NCI-H748 treated with DMSO at 0.1 percent for 48 hours (cell line): ENCODE data around the gene KHDC4.

ENCODE experiments used
- DNase-seq: peaks from one replicate; lab custom pipeline; 2025; lab: John Stamatoyannopoulos, UW

KHDC4 gene

DNA sequence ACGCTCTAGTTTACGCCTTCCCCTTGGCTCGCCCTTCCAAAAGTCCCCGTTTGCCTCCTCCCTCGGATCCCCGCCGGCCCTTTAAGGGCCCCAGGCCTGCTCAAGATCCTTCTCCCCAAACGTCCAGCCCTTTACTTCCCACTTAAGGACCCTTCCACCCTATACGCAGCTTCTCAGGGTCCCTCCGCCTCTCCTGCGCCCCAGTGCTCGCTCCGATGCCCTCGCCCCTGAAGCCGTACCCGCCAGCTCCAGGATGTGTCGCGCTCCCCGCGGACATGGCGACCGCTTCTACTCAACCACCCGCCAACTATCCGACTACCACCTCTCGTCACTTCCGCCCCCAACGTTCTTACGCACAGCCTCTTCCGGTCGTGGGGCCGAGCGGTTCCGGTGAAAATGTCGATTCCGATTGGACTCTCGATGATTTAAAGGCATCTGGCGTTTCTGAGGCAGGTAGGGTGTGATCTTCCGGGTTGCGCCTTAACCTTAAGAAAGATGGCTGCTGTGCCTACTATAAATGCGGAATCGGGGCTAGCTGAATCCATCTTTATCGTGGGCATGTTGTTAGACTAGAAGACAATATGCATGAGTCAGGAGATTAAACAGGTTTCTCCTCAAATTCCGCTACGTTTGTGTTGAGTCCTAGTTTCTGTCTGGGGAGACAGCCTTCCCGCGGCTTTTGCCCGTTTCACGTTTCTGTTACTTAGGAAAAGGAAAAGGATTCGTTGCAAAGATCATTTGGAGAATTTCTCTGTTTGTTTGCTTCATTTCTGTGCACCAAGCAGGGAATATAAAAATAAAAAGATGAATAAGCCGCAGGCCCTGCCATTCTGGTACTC lies at the start of gene KHDC4:
Gene KHDC4, minus strand, starts transcription at position 317 of the 839 bp plus-strand sequence. Its CDS starts 40 bp downstream, at position 277.
- peak; percentile 96 for DNase-seq

DNA sequence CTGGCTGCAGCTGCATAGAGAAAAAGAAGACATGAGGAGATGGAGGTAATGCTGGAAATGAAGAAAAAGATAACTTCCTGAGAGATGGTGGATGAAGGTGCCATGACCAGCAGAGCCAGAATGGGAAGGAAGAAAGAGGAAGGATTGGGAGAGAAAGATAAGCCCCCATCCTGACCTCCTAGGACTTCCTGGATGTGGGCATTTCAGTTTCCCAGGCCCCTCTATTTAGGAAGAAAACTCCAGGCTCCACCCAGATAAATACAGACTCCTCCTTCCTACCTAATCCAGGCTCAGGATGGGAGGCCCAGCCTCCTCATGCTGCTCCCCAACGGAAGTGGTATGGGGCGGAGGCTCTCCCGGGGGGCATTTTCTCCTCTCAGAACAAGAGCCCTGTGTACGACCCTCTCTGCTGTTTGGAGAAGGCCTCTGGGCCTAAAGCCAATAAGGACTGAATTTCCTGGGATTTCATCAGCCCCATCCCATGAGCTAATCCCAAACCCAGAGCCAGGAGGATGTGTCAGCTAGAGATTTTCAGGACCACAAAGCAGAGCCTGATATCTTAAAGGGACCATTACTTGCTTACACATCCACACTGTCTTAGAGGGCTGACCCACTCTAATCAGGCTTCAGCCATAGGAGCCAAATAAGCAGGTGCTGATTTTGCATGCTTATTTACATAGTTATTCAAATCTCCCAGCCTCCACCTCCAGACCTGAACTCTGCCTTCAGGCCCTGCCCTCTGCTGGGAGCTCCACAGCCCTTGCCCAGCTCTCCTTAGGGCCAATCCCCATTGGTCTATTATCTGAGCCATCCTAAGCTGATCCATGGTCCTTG lies 49.2 kb upstream of the KHDC4 start:
- DNase-seq: no peak

- no peak for DNase-seq
Measured at GRCh38 chr1:155982106-155982505, 47.9 kb upstream of the KHDC4 start.

- DNase-seq: no peak
Measured at GRCh38 chr1:155981266-155982088, 47.3 kb upstream of the KHDC4 start.

DNA sequence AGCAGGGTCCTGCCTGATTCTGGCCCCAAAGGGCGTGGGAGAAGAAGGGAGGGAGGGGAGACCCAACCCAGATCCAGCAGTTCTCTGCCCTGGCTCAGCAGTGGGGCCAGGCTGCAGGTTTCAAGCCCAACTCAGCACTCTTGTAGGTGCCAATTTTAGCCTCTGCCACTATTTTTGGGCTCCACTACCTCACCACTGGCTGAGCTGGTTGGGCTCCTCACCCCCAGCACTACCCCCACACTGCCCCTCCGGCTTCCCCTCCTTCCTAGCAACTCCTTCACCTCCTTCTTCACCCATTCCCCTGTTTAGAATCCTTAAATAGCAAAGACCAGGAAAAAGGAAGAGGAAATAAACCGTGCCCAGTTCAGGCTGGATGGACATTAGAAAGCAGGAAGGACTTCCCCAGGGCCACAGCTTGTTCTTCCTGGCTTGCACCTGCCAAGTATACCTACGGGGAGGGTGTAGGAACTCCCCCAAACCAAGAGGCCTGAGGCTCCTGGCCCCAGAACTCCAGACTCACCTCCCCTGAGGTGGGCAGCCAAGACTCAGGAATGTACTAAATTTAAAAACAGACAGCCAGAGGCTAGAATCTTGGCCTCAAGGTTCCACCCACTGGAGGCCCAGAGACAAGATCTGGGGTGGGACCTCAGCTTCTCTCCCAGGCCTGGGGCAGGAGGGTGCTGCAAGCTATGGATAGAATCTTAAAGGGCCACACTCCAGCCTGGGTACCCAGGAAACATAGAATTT lies 45.6 kb upstream of the KHDC4 start:
- DNase-seq: no peak

GRCh38 chr1:155978973-155979429 lies 44.8 kb upstream of the KHDC4 start:
- no peak for DNase-seq

- no peak for DNase-seq
Measured at GRCh38 chr1:155978325-155978972, 44.2 kb upstream of the KHDC4 start, which contains the start of gene ARHGEF2. TSS of gene ARHGEF2 (minus strand) at chr1:155978547. CDS start at chr1:155978427, 120 bp downstream.

DNA sequence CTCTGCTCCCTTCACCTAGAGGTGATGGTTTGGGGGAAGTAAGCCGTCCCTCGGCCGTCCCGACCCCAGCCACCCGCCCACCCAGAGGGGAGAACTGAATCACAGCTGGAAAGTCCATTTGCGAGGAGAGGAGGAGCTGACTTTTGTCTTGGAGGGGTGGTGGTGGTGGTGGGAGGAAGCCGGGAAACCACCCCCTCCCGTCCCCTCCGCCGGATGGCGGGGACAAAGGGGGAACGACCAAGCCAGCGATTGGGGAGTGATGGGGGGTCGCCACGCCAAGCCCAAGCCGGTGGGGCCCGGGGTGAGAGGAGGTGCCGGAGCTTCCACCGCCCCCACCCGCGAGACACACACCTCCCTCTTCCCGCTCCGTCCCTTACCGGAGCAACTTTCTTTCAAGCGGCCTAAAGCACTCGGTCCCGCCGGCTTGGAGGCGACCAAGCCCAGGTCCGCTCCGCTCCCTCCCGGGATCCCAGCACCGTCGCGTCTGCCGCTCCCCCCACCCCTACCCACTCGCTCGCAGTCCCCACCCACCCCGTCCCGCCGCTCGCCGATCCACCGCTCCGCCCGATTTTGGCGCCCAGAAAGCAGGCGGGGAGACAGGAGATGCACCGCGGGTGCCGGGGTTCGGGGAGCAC lies 43.6 kb upstream of the KHDC4 start:
- DNase-seq: no peak

- DNase-seq: no peak
Measured at GRCh38 chr1:155976913-155977689, 42.9 kb upstream of the KHDC4 start.

- peak; percentile 43 for DNase-seq
Measured at GRCh38 chr1:155976062-155976912, 42.1 kb upstream of the KHDC4 start.

GRCh38 chr1:155975375-155976061 lies 41.3 kb upstream of the KHDC4 start:
- no peak for DNase-seq

- no peak for DNase-seq
Measured at GRCh38 chr1:155974208-155975115, 40.2 kb upstream of the KHDC4 start.

DNA sequence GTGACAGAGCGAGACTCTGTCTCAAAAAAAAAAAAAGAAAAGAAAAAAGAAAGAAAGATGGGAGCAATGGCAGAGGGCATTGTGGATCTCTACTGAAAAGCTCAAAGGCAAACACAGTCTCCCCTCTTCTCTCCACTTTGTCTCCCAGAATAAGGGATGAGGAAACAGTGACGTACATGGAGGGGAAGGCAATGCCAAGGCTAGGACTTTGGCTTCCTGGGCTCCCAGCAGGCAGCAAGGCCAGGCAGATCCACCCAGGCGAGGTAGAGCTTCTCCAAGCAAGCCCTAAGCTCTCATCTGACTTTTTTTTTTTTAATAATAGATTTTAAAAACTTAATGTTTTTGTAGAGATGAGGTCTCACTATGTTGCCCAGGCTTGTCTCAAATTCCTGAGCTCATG lies 39.5 kb upstream of the KHDC4 start:
- DNase-seq: no peak

- no peak for DNase-seq
Measured at GRCh38 chr1:155971910-155972809, 37.9 kb upstream of the KHDC4 start.

- DNase-seq: no peak
Measured at GRCh38 chr1:155970531-155971167, 36.4 kb upstream of the KHDC4 start.
